WERI-Rb-1 (cell line): ENCODE data around the gene RESP18.

Experiments
- DNase-seq: peaks from one replicate; pipeline ENCODE4 v3.0.0-alpha.2; 2020
- H3K27ac ChIP-seq: fragments of 250-450 bp; sonication (Bioruptor Pico); 2 replicates; pipeline ENCODE4 v1.5.1; 2020; ENCODE audit warnings: mild to moderate bottlenecking, moderate library complexity
- H3K27me3 ChIP-seq: fragments of 250-450 bp; sonication (Bioruptor Pico); 2 replicates; pipeline ENCODE4 v1.5.1; 2021; ENCODE audit warnings: mild to moderate bottlenecking, low read depth, moderate library complexity; ENCODE audit not compliant: insufficient read depth, severe bottlenecking
- H3K36me3 ChIP-seq: fragments of 250-450 bp; sonication (Bioruptor Pico); 2 replicates; pipeline ENCODE4 v1.5.1; 2020; ENCODE audit warnings: mild to moderate bottlenecking, moderate library complexity
- H3K4me3 ChIP-seq: 2 replicates; pipeline ENCODE4 v1.5.1; 2011; ENCODE audit warnings: low read depth, mild to moderate bottlenecking, control low read depth, low read length
- H3K9me3 ChIP-seq: fragments of 250-450 bp; sonication (Bioruptor Pico); 2 replicates; pipeline ENCODE4 v1.5.1; 2021; ENCODE audit warnings: mild to moderate bottlenecking, moderate library complexity; ENCODE audit not compliant: severe bottlenecking
- CTCF ChIP-seq: IDR thresholded peaks from 2 replicates; pipeline ENCODE4 v1.5.1; 2011; ENCODE audit warnings: low read depth, mild to moderate bottlenecking, control low read depth, inconsistent platforms, low read length

Gene RESP18

GRCh38 chr2:219353129-219353528 is 20.6 kb upstream of the RESP18 start:
- no peak for DNase-seq
- H3K27ac ChIP-seq, result no peak overlapping the region
- no peaks in the 10 kb centered on the region for H3K36me3 ChIP-seq
- TF ChIP-seq CTCF, result no peak
- H3K27me3 ChIP-seq, result no peaks in the 10 kb centered on the region
- H3K9me3 ChIP-seq, result no peaks in the 10 kb centered on the region
- no peak overlapping the region for H3K4me3 ChIP-seq

GRCh38 chr2:219352448-219353023 is 20.0 kb upstream of the RESP18 start:
- H3K27me3 ChIP-seq, result no peaks in the 10 kb centered on the region
- H3K9me3 ChIP-seq, result no peaks in the 10 kb centered on the region
- peak; percentile 79 for TF ChIP-seq CTCF
- H3K36me3 ChIP-seq, result no peaks in the 10 kb centered on the region
- no peak overlapping the region for H3K27ac ChIP-seq
- H3K4me3 ChIP-seq, result no peak overlapping the region
- peak; percentile 85 for DNase-seq

- DNase-seq, result no peak
- Histone ChIP-seq H3K36me3 (no peaks in the 10 kb centered on the region), H3K4me3 (no peak overlapping the region), H3K9me3 (no peaks in the 10 kb centered on the region), H3K27me3 (no peaks in the 10 kb centered on the region), H3K27ac (no peak overlapping the region)
- no peak for TF ChIP-seq CTCF
Measured at GRCh38 chr2:219350710-219351221, 18.2 kb upstream of the RESP18 start.

- no peaks in the 10 kb centered on the region for H3K36me3 ChIP-seq
- H3K4me3 ChIP-seq, result no peak overlapping the region
- DNase-seq, result no peak
- H3K9me3 ChIP-seq, result no peaks in the 10 kb centered on the region
- TF ChIP-seq CTCF, result no peak
- H3K27ac ChIP-seq, result no peak overlapping the region
- no peaks in the 10 kb centered on the region for H3K27me3 ChIP-seq
Measured at GRCh38 chr2:219350215-219350614, 17.7 kb upstream of the RESP18 start.

GRCh38 chr2:219344751-219345430 is 12.3 kb upstream of the RESP18 start:
- Histone ChIP-seq H3K36me3 (no peaks in the 10 kb centered on the region), H3K27me3 (no peaks in the 10 kb centered on the region), H3K27ac (peak overlapping the region; percentile 13), H3K9me3 (no peaks in the 10 kb centered on the region), H3K4me3 (no peak overlapping the region)
- no peak for TF ChIP-seq CTCF
- DNase-seq, result no peak
